Lower lobe of right lung (tissue), 2 donors: ENCODE results near the gene ECSIT. TPM values are rescaled to one million over a fixed set of nuclear protein-coding genes. Genes with fewer than 3 reads are reported as not detected.

Experiments
- ATAC-seq, 2 donors: fragments of 200-7000 bp; cut with Tn5 transposase; one replicate each; pipeline ENCODE4 v1.9.1; 2020 to 2022; ENCODE audit warnings: mild to moderate bottlenecking in 2 of 2, moderate library complexity in 2 of 2
- DNase-seq: peaks from one replicate; pipeline ENCODE4 v3.0.0-alpha.2; 2020
- H3K27ac ChIP-seq: fragments of 200-600 bp; one replicate; pipeline ENCODE4 v1.8.0; 2022
- H3K27me3 ChIP-seq: fragments of 200-600 bp; one replicate; pipeline ENCODE4 v1.8.0; 2022; ENCODE audit warnings: low read depth
- H3K36me3 ChIP-seq: fragments of 200-600 bp; one replicate; pipeline ENCODE4 v1.8.0; 2022; ENCODE audit warnings: mild to moderate bottlenecking
- H3K4me1 ChIP-seq: fragments of 200-600 bp; one replicate; pipeline ENCODE4 v1.8.0; 2022
- H3K4me3 ChIP-seq: fragments of 200-600 bp; one replicate; pipeline ENCODE4 v1.8.0; 2022; ENCODE audit warnings: mild to moderate bottlenecking
- H3K9me3 ChIP-seq: fragments of 200-600 bp; one replicate; pipeline ENCODE4 v1.8.0; 2022
- intact Hi-C: fragments of 100-400 bp; cut with DNase I; formaldehyde crosslinking; loops from one replicate; pipeline ENCODE4 v1.11.0; 2022
- total RNA-seq: library from RNA; stranded (reverse); fragmentation: NEBNext Ultra II Directional; extraction: Animal tissue kit (Norgen Biotek cat#: 25700); gene quantifications from one replicate; pipeline ENCODE4 v1.2.1, GENCODE V29; 2021
- TF ChIP-seq, protein P1 (sequence below): fragments of 200-600 bp; IDR thresholded peaks from one replicate; pipeline ENCODE4 v1.8.0; 2022; ENCODE audit warnings: antibody characterized with exemption, mild to moderate bottlenecking
- donor health status: DM: no; HTN: yes; CAD: no; lungs with severe emphysema.

Gene ECSIT
- total RNA-seq, 1 donor from 2014 or later = 38.7 TPM

DNA sequence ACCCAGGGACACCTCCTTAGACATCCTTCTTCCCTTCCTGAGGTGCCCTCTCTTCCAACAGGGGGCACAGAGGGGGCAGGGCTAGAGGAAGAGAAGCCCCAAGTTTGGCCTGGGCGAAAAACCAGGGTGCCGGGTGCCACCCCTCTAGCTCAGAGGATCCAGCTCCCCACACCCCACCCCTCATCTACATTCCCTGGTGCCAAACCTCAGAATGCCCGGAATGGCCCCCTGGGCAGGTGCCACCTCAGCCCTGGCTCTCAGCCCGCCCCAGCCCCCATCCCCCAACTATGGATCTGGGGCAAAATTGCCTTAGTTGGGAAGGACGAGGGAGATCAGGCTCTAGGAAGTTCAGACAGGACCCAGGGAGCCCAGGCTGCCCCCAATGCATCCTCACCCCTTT is 11.7 kb upstream of the ECSIT start:
- Histone ChIP-seq H3K4me1 (peaks cover 4% of the 10 kb centered on the region), H3K4me3 (no peak overlapping the region), H3K27ac (no peak overlapping the region), H3K36me3 (no peaks in the 10 kb centered on the region), H3K9me3 (no peaks in the 10 kb centered on the region), H3K27me3 (peaks cover 20% of the 10 kb centered on the region)
- no peak for ATAC-seq
- no peak for DNase-seq
- intact Hi-C loops = no loop called here
- TF ChIP-seq, protein P1, sequence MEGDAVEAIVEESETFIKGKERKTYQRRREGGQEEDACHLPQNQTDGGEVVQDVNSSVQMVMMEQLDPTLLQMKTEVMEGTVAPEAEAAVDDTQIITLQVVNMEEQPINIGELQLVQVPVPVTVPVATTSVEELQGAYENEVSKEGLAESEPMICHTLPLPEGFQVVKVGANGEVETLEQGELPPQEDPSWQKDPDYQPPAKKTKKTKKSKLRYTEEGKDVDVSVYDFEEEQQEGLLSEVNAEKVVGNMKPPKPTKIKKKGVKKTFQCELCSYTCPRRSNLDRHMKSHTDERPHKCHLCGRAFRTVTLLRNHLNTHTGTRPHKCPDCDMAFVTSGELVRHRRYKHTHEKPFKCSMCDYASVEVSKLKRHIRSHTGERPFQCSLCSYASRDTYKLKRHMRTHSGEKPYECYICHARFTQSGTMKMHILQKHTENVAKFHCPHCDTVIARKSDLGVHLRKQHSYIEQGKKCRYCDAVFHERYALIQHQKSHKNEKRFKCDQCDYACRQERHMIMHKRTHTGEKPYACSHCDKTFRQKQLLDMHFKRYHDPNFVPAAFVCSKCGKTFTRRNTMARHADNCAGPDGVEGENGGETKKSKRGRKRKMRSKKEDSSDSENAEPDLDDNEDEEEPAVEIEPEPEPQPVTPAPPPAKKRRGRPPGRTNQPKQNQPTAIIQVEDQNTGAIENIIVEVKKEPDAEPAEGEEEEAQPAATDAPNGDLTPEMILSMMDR = no peak

DNA sequence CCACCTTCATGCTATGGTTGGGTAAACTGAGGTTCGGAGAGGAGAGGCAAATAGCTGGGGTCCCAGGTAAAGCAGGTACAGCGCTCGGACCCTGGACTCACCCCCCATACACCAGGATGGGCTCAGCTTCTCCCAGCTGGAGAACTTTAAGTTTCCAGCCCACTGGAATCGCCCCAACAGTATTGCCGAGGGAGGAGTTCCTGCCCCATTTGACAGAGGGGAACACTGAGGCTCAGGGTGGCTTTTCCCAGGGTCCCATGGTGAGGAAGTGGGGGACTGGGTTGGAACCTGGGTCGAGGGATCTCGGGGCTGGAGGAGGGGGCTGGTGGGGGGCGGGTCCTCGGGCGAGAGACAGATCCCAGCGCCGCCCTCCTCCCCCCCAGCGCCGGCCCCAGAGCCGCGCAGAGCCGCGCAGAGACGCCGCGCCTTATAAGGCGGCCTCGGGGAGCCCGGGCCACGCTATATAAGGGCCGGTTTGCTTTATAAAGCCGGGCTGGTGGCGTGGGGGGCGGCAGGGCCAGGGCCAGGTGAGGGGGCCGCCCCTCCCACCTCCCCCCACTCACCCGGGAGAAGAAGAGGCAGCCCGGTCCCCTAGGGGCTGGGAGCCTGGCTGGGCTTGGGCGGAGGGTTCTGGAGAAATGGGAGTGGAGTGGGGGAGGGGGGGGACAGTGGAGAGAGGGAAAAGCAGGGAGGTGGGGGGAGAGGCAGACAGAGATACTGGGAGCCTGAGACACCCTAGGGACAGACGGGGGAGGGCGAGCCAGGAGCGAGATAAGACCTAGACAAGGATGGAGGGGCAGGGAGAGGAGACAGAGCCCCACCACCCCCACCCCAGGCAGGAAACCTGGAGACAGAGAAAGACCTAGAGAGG is 10.8 kb upstream of the ECSIT start:
- TF ChIP-seq, protein P1 = no peak
- DNase-seq = no peak
- peak overlapping the region; percentile 35 for H3K4me3 ChIP-seq

DNA sequence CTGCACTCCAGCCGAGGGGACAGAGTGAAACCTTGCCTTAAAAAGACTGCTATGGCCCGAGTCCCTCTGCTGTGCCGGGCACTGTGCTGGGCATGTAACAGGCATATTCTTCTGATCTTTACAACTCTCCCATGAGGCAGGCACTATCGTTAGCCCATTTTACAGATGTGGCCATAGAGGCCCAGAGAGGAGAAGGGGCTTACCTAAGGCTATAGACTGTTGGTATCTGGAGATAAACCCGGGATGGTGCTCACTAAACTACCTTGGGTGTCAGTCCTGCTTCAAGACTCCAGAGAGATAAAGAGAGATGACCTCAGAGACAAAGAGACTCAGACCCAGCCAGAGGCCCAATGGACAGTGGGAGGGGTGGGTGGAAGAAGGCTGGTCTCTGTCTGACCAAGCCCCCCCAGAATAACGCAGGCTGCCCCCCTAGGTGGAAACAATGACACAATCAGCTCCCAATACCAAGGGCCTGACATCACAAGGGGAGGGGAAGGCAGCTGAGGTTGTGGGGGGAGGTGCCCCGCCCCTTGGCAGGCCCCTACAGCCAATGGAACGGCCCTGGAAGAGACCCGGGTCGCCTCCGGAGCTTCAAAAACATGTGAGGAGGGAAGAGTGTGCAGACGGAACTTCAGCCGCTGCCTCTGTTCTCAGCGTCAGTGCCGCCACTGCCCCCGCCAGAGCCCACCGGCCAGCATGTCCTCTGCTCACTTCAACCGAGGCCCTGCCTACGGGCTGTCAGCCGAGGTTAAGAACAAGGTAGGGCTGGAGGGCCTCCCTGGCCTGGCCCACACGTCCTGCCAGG is 9.5 kb upstream of the ECSIT start, which contains the start of gene CNN1:
Gene CNN1, plus strand, starts transcription at position 620 of the 805 bp plus-strand sequence. Its CDS starts 77 bp downstream, at position 697.
- Histone ChIP-seq H3K36me3 (no peaks in the 10 kb centered on the region), H3K27me3 (peaks cover 20% of the 10 kb centered on the region), H3K27ac (peak within 1 kb of the TSS; percentile 31), H3K9me3 (no peaks in the 10 kb centered on the region), H3K4me3 (peak within 1 kb of the TSS; percentile 35), H3K4me1 (peaks cover 7% of the 10 kb centered on the region)
- intact Hi-C loops = no loop called here
- DNase-seq (no peak), ATAC-seq (peak; percentile 5 to 21)
- TF ChIP-seq, protein P1 = no peak

More for the DNA sequence above, 10.8 kb upstream of the ECSIT start:
- Histone ChIP-seq H3K27ac (peak overlapping the region; percentile 31), H3K9me3 (no peaks in the 10 kb centered on the region), H3K4me1 (peaks cover 7% of the 10 kb centered on the region), H3K36me3 (no peaks in the 10 kb centered on the region), H3K27me3 (peaks cover 20% of the 10 kb centered on the region)
- intact Hi-C loops = no loop called here
- no peak for ATAC-seq

DNA sequence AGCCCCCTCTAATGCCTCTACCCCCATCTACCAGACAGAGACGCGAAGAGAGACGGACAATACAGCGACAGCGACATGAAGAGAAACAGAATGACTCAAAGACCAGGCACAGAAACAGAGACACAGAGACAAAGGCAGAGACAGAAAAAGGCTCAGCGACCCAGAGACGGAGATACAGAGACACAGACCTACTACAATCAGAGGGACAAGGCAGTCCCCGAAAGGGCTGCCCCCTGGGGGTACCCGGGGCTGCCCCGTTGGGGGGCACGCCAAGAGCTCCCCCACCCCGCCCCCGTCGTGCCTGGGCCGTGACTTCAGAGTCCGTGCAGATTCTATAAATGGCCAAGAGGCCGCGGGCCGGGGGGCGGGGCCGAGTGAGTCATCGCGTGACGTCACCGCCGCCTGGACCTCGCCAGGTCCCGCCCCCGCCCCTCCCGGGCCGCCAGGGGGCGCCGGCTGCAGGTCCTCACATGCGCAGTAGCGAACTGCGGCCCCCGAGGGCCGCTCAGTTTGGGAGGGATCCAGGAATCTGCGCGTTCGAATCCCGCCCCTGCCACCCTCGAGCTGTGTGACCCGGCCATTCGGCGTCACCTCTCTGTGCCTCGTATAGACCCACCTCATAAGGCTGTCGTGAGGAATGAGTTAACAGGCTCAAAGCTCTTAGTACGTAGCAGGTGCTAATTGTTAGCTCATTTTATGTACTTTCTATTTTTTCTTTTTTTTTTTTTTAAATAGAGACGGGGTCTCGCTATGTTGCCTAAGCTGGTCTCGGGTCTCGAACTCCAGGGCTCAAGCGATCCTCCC is 7.1 kb upstream of the ECSIT start:
- no peaks in the 10 kb centered on the region for H3K36me3 ChIP-seq
- H3K27ac ChIP-seq = peak overlapping the region; percentile 62
- H3K4me3 ChIP-seq = peak overlapping the region; percentile 48
- intact Hi-C loops = no loop called here
- peak; percentile 93 to 95 for ATAC-seq
- no peaks in the 10 kb centered on the region for H3K9me3 ChIP-seq
- TF ChIP-seq, protein P1 = peak; percentile 96
- DNase-seq = peak; percentile 92
- peaks cover 20% of the 10 kb centered on the region for H3K27me3 ChIP-seq
- peaks cover 7% of the 10 kb centered on the region for H3K4me1 ChIP-seq

DNA sequence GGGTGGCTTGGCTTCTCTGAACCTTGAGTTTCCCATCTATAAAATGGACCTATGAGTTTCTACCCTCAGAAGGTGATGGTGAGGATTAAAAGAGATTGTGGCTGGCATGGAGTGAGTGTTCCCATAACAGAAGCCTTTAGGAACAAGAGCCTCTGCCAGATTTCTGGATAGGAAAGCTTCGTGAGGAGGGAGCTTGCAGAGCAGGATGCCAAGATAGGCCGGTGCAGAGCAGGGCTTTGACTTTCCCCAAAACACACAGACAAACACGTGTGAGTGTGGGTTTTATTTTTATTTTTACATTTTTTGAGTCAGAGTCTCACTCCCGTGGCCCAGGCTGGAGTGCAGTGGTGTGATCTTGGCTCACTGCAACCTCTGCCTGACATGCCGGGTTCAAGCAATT is 6.0 kb upstream of the ECSIT start:
- Histone ChIP-seq H3K27ac (no peak overlapping the region), H3K4me1 (peaks cover 7% of the 10 kb centered on the region), H3K4me3 (no peak overlapping the region), H3K27me3 (peaks cover 14% of the 10 kb centered on the region), H3K9me3 (no peaks in the 10 kb centered on the region), H3K36me3 (no peaks in the 10 kb centered on the region)
- TF ChIP-seq, protein P1 = no peak
- intact Hi-C loops = no loop called here
- DNase-seq (no peak), ATAC-seq (no peak)
